CD4-positive, alpha-beta T cell treated with Interleukin-21 for 1 hour (primary cell): Measurements from ENCODE around the gene GLB1L2.

ENCODE experiments used
- DNase-seq: peaks from one replicate; pipeline ENCODE4 v3.0.0-alpha.2; 2020

GLB1L2 gene

GRCh38 chr11:134369656-134370525 is 38.1 kb downstream of the GLB1L2 start:
- DNase-seq = no peak

GRCh38 chr11:134370526-134371435 is 39.0 kb downstream of the GLB1L2 start:
- no peak for DNase-seq

- no peak for DNase-seq
These were observed 39.8 kb downstream of the GLB1L2 start for GRCh38 chr11:134371436-134372185.

- no peak for DNase-seq
These were observed 40.7 kb downstream of the GLB1L2 start for GRCh38 chr11:134372536-134372935.

- no peak for DNase-seq
These were observed 41.2 kb downstream of the GLB1L2 start for GRCh38 chr11:134372961-134373360.

- DNase-seq = no peak
These were observed 41.8 kb downstream of the GLB1L2 start for GRCh38 chr11:134373591-134374052.

GRCh38 chr11:134374171-134374570 is 42.4 kb downstream of the GLB1L2 start:
- no peak for DNase-seq

GRCh38 chr11:134374891-134375550 is 43.2 kb downstream of the GLB1L2 start:
- DNase-seq = no peak

GRCh38 chr11:134376150-134376921 is 44.5 kb downstream of the GLB1L2 start:
- no peak for DNase-seq

GRCh38 chr11:134377876-134378275 is 46.1 kb downstream of the GLB1L2 start:
- DNase-seq = no peak

GRCh38 chr11:134379241-134379640 is 47.5 kb downstream of the GLB1L2 start:
- DNase-seq = no peak

- no peak for DNase-seq
These were observed 48.4 kb downstream of the GLB1L2 start for GRCh38 chr11:134380229-134380628.

GRCh38 chr11:134380785-134381184 is 49.0 kb downstream of the GLB1L2 start:
- no peak for DNase-seq

GRCh38 chr11:134382257-134382656 is 50.5 kb downstream of the GLB1L2 start:
- DNase-seq = no peak

GRCh38 chr11:134382830-134383229 is 51.0 kb downstream of the GLB1L2 start:
- DNase-seq = no peak

GRCh38 chr11:134383576-134384221 is 51.9 kb downstream of the GLB1L2 start:
- DNase-seq = no peak

- no peak for DNase-seq
These were observed 52.6 kb downstream of the GLB1L2 start for GRCh38 chr11:134384406-134384805.

GRCh38 chr11:134385171-134385570 is 53.4 kb downstream of the GLB1L2 start:
- DNase-seq = no peak

- no peak for DNase-seq
These were observed 54.2 kb downstream of the GLB1L2 start for GRCh38 chr11:134385774-134386565.

- DNase-seq = peak; percentile 4
These were observed 55.2 kb downstream of the GLB1L2 start for GRCh38 chr11:134386945-134387344.
